ENCODE data around the gene MLST8. TPM values are rescaled to one million over a fixed set of nuclear protein-coding genes. Genes with fewer than 3 reads are reported as not detected.

The MLST8 gene
- total and polyA plus RNA-seq, 2 of the 8 experiments (the other 6 are each of a cell fraction or from before 2014, with no cell fraction given) = 67.6 to 321 TPM

GRCh38 chr16:2251296-2252111 is 46.2 kb downstream of the MLST8 start, which contains the start of gene ECI1 (continued):
- TF ChIP-seq SIN3A (conservative IDR thresholded peaks at IDR 0.05 in 1 of 2, IDR thresholded peaks at IDR 0.05 in 1 of 2; ENCODE audit: low read depth in 1 of 2, low read length in 2 of 2) = peak in 1 of 2 experiments; percentile 58; a peak in 1 of 4 replicates
- no peak for TF ChIP-seq MAFK (IDR thresholded peaks at IDR 0.05; ENCODE audit: low read depth, low read length)
- no peak for TF ChIP-seq BCL11A (IDR thresholded peaks at IDR 0.05; ENCODE audit: low read depth in 2 of 2, low read length in 2 of 2)
- no peak for TF ChIP-seq SUZ12 (IDR thresholded peaks at IDR 0.05; ENCODE audit: low read length)
- peak; percentile 88 for TF ChIP-seq TAF7 (optimal IDR thresholded peaks at IDR 0.05; ENCODE audit: borderline replicate concordance, low read depth, low read length)
- peak; percentile 77 for TF ChIP-seq SP1 (IDR thresholded peaks at IDR 0.05; ENCODE audit: low read depth, low read length)
- no peak for TF ChIP-seq JUND (IDR thresholded peaks at IDR 0.05; ENCODE audit: low read length)
- TF ChIP-seq SRF (IDR thresholded peaks at IDR 0.05; ENCODE audit: low read depth, low read length) = 0 out of 2 replicates have a peak, but pooled peaks have one; percentile 3
- no peak for TF ChIP-seq SIX5 (IDR thresholded peaks at IDR 0.05; ENCODE audit: low read depth, low read length)
- peak; percentile 58; the same call in 1 of the 2 replicates for TF ChIP-seq EGR1 (IDR thresholded peaks at IDR 0.05; ENCODE audit: borderline replicate concordance, low read depth, low read length)
- TF ChIP-seq TEAD4 (IDR thresholded peaks at IDR 0.05; ENCODE audit: low read depth, low read length) = no peak

All from H1 (cell line).